ENCODE measurements around the gene DCBLD2. TPM values are rescaled to one million over a fixed set of nuclear protein-coding genes. Genes with fewer than 3 reads are reported as not detected.
"Not testable (repeated sequence)": the region's sequence is repeated elsewhere in the genome, so short reads cannot be mapped to it uniquely, and the experiment has no call there.

Gene DCBLD2
- total RNA-seq, 6 donors from 2014 or later, result 20.4 to 42.8 (median 27.8) TPM

GRCh38 chr3:98875535-98875934, 26.0 kb downstream of the DCBLD2 start:
- no peaks in the 10 kb centered on the region for H3K27me3 ChIP-seq
- no peak for DNase-seq
- no peak overlapping the region for H3K4me3 ChIP-seq
- H3K36me3 ChIP-seq, result peaks cover 0 to 5% (median 1%) of the 10 kb centered on the region in 4 donors
- no peaks in the 10 kb centered on the region for H3K9me3 ChIP-seq
- WGBS, 2 donors, result 41 to 52% methylated on average over 3 of the region's 3 CpGs
- ATAC-seq (ENCODE audit: low FRiP score in 2 of 2), result no peak
- no peak for TF ChIP-seq POLR2A (IDR thresholded peaks at IDR 0.05)
- TF ChIP-seq, protein P1, sequence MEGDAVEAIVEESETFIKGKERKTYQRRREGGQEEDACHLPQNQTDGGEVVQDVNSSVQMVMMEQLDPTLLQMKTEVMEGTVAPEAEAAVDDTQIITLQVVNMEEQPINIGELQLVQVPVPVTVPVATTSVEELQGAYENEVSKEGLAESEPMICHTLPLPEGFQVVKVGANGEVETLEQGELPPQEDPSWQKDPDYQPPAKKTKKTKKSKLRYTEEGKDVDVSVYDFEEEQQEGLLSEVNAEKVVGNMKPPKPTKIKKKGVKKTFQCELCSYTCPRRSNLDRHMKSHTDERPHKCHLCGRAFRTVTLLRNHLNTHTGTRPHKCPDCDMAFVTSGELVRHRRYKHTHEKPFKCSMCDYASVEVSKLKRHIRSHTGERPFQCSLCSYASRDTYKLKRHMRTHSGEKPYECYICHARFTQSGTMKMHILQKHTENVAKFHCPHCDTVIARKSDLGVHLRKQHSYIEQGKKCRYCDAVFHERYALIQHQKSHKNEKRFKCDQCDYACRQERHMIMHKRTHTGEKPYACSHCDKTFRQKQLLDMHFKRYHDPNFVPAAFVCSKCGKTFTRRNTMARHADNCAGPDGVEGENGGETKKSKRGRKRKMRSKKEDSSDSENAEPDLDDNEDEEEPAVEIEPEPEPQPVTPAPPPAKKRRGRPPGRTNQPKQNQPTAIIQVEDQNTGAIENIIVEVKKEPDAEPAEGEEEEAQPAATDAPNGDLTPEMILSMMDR (IDR thresholded peaks at IDR 0.05), result no peak
- TF ChIP-seq EP300 (IDR thresholded peaks at IDR 0.05), result no peak
- TF ChIP-seq POLR2AphosphoS5 (IDR thresholded peaks at IDR 0.05), result no peak
- no peak overlapping the region for H3K27ac ChIP-seq
- no peaks in the 10 kb centered on the region for H3K4me1 ChIP-seq

DNA sequence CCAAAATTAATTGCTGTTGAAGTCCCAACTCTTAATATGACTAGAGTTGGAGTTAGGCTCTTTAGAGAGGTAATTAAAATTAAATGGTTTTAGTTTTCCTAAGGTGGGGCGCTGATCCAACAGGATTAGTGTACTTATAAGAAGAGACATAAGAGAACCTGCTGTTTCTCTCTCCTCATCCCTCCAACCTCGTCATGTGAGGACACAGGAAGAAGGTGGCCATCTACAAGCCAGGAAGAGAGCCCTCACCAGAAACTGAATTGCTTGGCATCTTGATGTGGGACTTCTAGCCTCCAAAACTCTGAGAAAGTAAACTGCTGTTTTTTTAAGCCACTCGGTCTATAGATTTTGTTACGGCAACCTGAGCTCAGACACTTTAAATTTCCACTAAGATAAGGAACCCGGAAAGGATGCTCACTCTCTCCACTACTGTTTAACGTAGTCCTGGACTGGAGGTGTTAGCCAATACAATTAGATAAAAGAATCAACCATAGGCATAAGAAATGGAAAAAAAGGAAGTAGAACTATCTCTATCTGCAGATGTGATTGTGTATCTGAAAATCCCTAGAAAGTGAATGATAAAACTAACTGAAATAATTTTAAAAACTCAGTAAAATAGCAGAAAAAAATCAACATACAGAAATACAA, 26.8 kb downstream of the DCBLD2 start:
- 69 to 90% methylated on average over 6 of the region's 6 CpGs for WGBS, 2 donors
- Histone ChIP-seq H3K27me3 (no peaks in the 10 kb centered on the region), H3K36me3 (peaks cover 0 to 1% (median under 1%) of the 10 kb centered on the region in 4 donors), H3K9me3 (no peaks in the 10 kb centered on the region), H3K27ac (no peak overlapping the region), H3K4me1 (no peaks in the 10 kb centered on the region), H3K4me3 (no peak overlapping the region)
- TF ChIP-seq, protein P1 (IDR thresholded peaks at IDR 0.05), result no peak
- TF ChIP-seq EP300 (IDR thresholded peaks at IDR 0.05), result no peak
- no peak for TF ChIP-seq POLR2A (IDR thresholded peaks at IDR 0.05)
- TF ChIP-seq POLR2AphosphoS5 (IDR thresholded peaks at IDR 0.05), result no peak
- ATAC-seq (ENCODE audit: low FRiP score in 2 of 2) (no peak), DNase-seq (no peak)

DNA sequence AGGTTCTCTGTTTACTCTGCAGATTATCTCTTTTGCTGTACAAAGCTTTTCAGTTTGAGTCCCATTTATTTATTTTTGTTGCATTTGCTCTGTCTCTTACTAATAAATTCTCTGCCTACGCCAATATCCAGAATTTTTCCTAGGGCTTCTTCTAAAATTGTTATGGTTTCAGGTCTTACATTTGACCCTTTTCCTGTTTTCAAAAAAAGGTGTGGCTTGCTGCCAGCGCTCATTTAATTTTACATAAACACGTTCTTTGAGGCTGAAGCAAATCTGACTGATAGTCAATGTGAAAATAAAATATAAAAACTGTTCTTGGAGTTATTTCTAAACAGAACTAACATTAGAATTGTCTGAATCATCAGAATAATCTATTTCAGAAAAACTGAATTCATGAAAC, 32.1 kb downstream of the DCBLD2 start:
- Histone ChIP-seq H3K4me3 (no peak overlapping the region), H3K36me3 (no peaks in the 10 kb centered on the region), H3K27me3 (no peaks in the 10 kb centered on the region), H3K9me3 (no peaks in the 10 kb centered on the region), H3K4me1 (no peaks in the 10 kb centered on the region), H3K27ac (no peak overlapping the region)
- 77 to 80% methylated on average over 3 of the region's 3 CpGs for whole genome bisulfite sequencing, 2 donors
- ATAC-seq (ENCODE audit: low FRiP score in 2 of 2), result no peak
- no peak for DNase-seq
- TF ChIP-seq, protein P1 (IDR thresholded peaks at IDR 0.05), result no peak
- TF ChIP-seq POLR2A (IDR thresholded peaks at IDR 0.05) (no peak), EP300 (IDR thresholded peaks at IDR 0.05) (no peak), POLR2AphosphoS5 (IDR thresholded peaks at IDR 0.05) (no peak)

DNA sequence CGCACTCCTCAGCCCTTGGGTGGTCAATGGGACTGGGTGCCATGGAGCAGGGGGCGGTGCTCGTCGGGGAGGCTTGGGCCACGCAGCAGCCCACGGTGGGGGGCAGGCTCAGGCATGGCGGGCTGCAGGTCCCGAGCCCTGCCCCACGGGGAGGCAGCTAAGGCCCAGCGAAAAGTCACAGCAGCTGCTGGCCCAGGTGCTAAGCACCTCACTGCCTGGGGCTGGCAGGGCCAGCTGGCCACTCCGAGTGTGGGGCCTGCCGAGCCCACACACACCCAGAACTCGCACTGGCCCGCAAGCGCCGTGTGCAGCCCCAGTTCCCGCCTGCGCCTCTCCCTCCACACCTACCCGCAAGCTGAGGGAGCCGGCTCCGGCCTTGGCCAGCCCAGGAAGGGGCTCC, 43.5 kb downstream of the DCBLD2 start:
- peaks cover 0 to 17% (median 7%) of the 10 kb centered on the region in 4 donors for H3K9me3 ChIP-seq
- peak in 1 of 2 donors; percentile 74 for DNase-seq
- not testable (repeated sequence) for H3K4me1 ChIP-seq; H3K4me3 ChIP-seq; H3K27me3 ChIP-seq; H3K27ac ChIP-seq; H3K36me3 ChIP-seq; ATAC-seq (ENCODE audit: low FRiP score in 2 of 2)
- 85 to 100% methylated on average over 2 to 13 of the region's 21 CpGs for WGBS, 2 donors

- WGBS, 2 donors, result 84 to 90% methylated on average over 8 to 9 of the region's 9 CpGs
- H3K36me3 ChIP-seq; H3K27ac ChIP-seq; H3K27me3 ChIP-seq; DNase-seq; H3K4me3 ChIP-seq; H3K4me1 ChIP-seq; ATAC-seq (ENCODE audit: low FRiP score in 2 of 2): not testable (repeated sequence)
- peaks cover 0 to 17% (median 7%) of the 10 kb centered on the region in 4 donors for H3K9me3 ChIP-seq
These were observed 44.2 kb downstream of the DCBLD2 start for GRCh38 chr3:98857258-98857657.

DNA sequence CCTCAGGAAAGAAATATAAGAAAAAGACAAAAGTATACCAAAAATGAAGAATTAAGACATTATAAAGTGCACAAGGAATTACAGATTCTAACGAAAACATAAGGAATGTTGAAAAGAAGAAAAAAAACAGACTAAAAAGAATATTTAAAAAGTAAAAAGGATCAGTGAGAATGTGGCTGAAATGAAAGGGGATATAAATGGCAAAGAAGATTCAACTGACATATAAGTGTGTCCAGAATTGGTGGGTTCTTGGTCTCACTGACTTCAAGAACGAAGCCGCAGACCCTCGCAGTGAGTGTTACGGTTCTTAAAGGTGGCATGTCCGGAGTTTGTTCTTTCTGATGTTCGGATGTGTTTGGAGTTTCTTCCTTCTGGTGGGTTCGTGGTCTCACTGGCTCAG, 44.8 kb downstream of the DCBLD2 start:
- ATAC-seq (ENCODE audit: low FRiP score in 2 of 2) (no peak), DNase-seq (no peak)
- Histone ChIP-seq H3K27ac (no peak overlapping the region), H3K27me3 (no peaks in the 10 kb centered on the region), H3K9me3 (peaks cover 0 to 17% (median 7%) of the 10 kb centered on the region in 4 donors), H3K4me1 (no peaks in the 10 kb centered on the region), H3K4me3 (no peak overlapping the region), H3K36me3 (peaks cover 0 to 5% (median 2%) of the 10 kb centered on the region in 4 donors)
- 86 to 94% methylated on average over 8 of the region's 8 CpGs for WGBS, 2 donors
- TF ChIP-seq EP300 (IDR thresholded peaks at IDR 0.05) (no peak), POLR2AphosphoS5 (IDR thresholded peaks at IDR 0.05) (no peak), POLR2A (IDR thresholded peaks at IDR 0.05) (no peak)
- TF ChIP-seq, protein P1 (IDR thresholded peaks at IDR 0.05), result no peak

Data from upper lobe of left lung (tissue), 6 donors.